ENCODE data around the gene LIG3.

LIG3 gene

DNA sequence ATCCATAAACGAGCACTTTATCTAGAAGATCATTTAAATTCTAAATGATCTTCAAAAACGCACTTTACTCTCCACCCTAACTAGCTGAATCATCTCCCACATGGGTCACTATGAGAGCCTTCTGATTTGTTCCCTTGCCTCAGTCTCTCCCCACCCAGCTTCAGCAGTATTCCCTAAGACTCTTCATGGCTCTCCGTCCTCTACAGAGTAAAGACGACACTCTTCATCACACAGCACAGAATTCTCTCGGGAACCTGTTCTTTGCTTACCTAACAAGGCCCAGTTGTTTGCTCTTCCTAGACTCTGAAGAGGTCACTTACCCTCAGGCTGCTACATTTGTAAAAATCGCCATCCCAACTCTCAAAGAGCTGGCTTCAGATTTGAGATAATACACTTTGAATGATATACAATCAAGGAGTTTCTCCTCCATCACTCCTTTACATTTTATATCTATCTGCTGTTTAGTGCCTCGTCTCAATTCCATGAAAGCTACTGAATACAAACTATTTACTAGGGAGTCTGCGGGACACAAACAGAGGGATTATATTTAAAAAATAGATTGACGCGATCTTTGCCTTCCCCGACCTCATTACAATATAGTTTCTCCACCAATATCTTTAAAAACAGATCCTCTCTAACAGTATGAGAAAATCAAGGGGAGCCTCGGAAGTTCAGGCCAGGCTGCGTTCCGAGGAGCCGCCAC is 511 bp upstream of the LIG3 start:
- H4K20me1 ChIP-seq (ENCODE audit: control insufficient read depth, insufficient read depth, low read depth, low read length): no peaks in the 10 kb centered on the region
- H3K27ac ChIP-seq (ENCODE audit: low read depth, low read length): peak overlapping the region; percentile 75
- H3K4me1 ChIP-seq (ENCODE audit: control insufficient read depth, low read length): peaks cover 31% of the 10 kb centered on the region
- H3K79me2 ChIP-seq (ENCODE audit: control insufficient read depth, low read length): peaks cover 48% of the 10 kb centered on the region
- H3K27me3 ChIP-seq (ENCODE audit: control insufficient read depth, low read length): no peaks in the 10 kb centered on the region
- H3K4me3 ChIP-seq (ENCODE audit: low read length): peak overlapping the region; percentile 74
- no peaks in the 10 kb centered on the region for H3K9me2 ChIP-seq (replicated peaks; ENCODE audit: control insufficient read depth, low read length)
- H3K4me2 ChIP-seq (ENCODE audit: low read length): peak overlapping the region; percentile 94
- 0 out of 2 replicates have a peak, but pooled peaks cover 5% of the 10 kb centered on the region for H3F3A ChIP-seq (ENCODE audit: control insufficient read depth, insufficient read depth)
- no peaks in the 10 kb centered on the region for H3K9me3 ChIP-seq (ENCODE audit: control insufficient read depth, insufficient read depth, low read length)
- peaks cover 31% of the 10 kb centered on the region for H3K36me3 ChIP-seq (ENCODE audit: control insufficient read depth, low read length)
- TF ChIP-seq EZH2phosphoT487 (IDR thresholded peaks at IDR 0.05; ENCODE audit: borderline replicate concordance, low read length): no peak
- TF ChIP-seq, protein P1, sequence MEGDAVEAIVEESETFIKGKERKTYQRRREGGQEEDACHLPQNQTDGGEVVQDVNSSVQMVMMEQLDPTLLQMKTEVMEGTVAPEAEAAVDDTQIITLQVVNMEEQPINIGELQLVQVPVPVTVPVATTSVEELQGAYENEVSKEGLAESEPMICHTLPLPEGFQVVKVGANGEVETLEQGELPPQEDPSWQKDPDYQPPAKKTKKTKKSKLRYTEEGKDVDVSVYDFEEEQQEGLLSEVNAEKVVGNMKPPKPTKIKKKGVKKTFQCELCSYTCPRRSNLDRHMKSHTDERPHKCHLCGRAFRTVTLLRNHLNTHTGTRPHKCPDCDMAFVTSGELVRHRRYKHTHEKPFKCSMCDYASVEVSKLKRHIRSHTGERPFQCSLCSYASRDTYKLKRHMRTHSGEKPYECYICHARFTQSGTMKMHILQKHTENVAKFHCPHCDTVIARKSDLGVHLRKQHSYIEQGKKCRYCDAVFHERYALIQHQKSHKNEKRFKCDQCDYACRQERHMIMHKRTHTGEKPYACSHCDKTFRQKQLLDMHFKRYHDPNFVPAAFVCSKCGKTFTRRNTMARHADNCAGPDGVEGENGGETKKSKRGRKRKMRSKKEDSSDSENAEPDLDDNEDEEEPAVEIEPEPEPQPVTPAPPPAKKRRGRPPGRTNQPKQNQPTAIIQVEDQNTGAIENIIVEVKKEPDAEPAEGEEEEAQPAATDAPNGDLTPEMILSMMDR (IDR thresholded peaks at IDR 0.05; ENCODE audit: low read depth, low read length, poor library complexity, severe bottlenecking): no peak

DNA sequence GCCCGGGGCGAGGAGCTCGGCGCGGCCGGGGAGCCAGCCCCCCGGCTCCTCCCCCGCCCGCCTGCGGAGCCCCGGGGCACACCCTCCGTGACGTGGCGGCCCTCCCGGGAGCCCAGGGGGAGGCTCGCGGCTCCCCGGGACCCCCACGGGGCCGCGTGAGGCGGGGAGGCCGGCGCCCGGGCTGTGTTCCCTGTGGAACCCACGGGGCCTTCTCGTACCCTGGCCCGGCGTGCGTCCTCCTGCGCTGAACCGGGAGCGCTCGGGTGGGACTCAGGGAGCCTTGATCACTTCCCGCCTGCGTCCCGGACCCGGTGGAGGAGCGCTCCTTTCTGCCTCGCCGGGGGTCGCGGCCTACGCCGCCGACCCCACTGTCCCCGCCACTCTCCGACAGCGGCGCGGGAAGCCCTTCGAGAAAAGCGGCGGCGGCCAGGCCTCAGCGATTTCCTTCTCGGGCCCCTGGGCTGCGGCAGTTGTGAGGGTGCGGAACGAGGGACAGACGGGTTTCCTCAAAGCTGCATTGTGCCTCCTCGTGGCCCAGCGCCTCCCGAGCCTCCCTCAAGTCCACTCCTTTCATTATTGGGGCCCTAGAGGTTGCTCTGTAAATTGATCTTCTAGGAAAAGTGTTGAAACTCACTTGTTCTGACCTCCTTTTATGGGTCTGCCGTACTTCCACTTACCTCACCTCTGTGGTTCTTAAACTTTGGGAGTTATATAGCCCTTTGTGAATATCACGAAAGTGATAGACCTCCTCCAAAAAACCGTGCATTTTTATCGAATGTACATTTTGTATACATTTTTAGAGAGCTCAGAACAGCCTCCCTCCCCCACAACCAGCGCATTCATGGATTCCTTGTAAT is 597 bp downstream of the LIG3 start:
- TF ChIP-seq EZH2phosphoT487 (IDR thresholded peaks at IDR 0.05; ENCODE audit: borderline replicate concordance, low read length): no peak
- TF ChIP-seq, protein P1 (IDR thresholded peaks at IDR 0.05; ENCODE audit: low read depth, low read length, poor library complexity, severe bottlenecking): peak; percentile 56
- Histone ChIP-seq H3K27ac (ENCODE audit: low read depth, low read length) (peak overlapping the region; percentile 75), H4K20me1 (ENCODE audit: control insufficient read depth, insufficient read depth, low read depth, low read length) (no peaks in the 10 kb centered on the region), H3K36me3 (ENCODE audit: control insufficient read depth, low read length) (peaks cover 41% of the 10 kb centered on the region), H3K4me3 (ENCODE audit: low read length) (peak overlapping the region; percentile 74), H3K4me1 (ENCODE audit: control insufficient read depth, low read length) (peaks cover 31% of the 10 kb centered on the region), H3F3A (ENCODE audit: control insufficient read depth, insufficient read depth) (0 out of 2 replicates have a peak, but pooled peaks cover 5% of the 10 kb centered on the region), H3K9me2 (replicated peaks; ENCODE audit: control insufficient read depth, low read length) (no peaks in the 10 kb centered on the region), H3K9me3 (ENCODE audit: control insufficient read depth, insufficient read depth, low read length) (no peaks in the 10 kb centered on the region), H3K4me2 (ENCODE audit: low read length) (peak overlapping the region; percentile 94), H3K27me3 (ENCODE audit: control insufficient read depth, low read length) (no peaks in the 10 kb centered on the region), H3K79me2 (ENCODE audit: control insufficient read depth, low read length) (peaks cover 56% of the 10 kb centered on the region)

DNA sequence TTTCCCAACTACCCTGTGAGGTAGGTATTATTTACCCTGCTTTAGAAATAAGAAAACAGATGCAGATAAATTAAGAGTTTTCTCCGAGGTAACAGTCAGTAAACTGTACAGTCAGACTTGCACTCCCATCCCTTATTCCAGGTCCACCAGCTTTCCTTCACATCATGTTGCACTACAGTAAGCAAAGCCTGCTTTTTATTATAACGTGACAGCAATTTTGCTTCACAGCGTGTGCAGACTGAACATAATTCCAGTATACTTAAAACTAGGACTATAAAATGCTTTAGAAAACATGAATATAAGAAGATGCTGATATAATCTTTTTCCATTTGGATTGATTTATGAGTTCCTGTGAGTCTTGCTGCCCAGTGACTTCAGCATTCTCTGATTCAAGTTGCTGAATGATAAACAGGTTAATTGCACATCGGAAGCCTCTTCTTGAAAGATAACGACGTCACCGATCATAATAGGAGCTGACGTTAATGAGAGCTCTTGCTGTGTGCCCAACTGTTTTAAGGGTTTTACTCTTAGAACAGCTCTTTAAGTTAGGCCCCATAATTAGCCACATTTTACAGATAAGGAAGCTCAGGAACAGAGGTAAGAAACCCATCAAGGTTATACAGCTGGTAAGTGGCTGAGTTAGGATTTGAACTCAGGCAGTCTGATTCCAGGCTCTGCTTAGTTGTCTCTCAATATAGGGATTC is 1.4 kb downstream of the LIG3 start:
- Histone ChIP-seq H3F3A (ENCODE audit: control insufficient read depth, insufficient read depth) (0 out of 2 replicates have a peak, but pooled peaks cover 5% of the 10 kb centered on the region), H3K4me3 (ENCODE audit: low read length) (peak overlapping the region; percentile 74), H3K36me3 (ENCODE audit: control insufficient read depth, low read length) (peaks cover 49% of the 10 kb centered on the region), H4K20me1 (ENCODE audit: control insufficient read depth, insufficient read depth, low read depth, low read length) (no peaks in the 10 kb centered on the region), H3K4me1 (ENCODE audit: control insufficient read depth, low read length) (peaks cover 31% of the 10 kb centered on the region), H3K9me2 (replicated peaks; ENCODE audit: control insufficient read depth, low read length) (no peaks in the 10 kb centered on the region), H3K27ac (ENCODE audit: low read depth, low read length) (peak overlapping the region; percentile 75; the same call in 1 of the 2 replicates), H3K27me3 (ENCODE audit: control insufficient read depth, low read length) (no peaks in the 10 kb centered on the region), H3K9me3 (ENCODE audit: control insufficient read depth, insufficient read depth, low read length) (no peaks in the 10 kb centered on the region), H3K79me2 (ENCODE audit: control insufficient read depth, low read length) (peaks cover 56% of the 10 kb centered on the region), H3K4me2 (ENCODE audit: low read length) (peak overlapping the region; percentile 94)
- TF ChIP-seq EZH2phosphoT487 (IDR thresholded peaks at IDR 0.05; ENCODE audit: borderline replicate concordance, low read length): no peak
